ENCODE data around the gene TCIRG1. TPM values are rescaled to one million over a fixed set of nuclear protein-coding genes. Genes with fewer than 3 reads are reported as not detected.

The TCIRG1 gene
- total RNA-seq, 1 donor from 2014 or later: 47.2 TPM

GRCh38 chr11:68067991-68068390 lies 29.2 kb downstream of the TCIRG1 start:
- peaks cover 4% of the 10 kb centered on the region for H3K27me3 Mint-ChIP-seq (ENCODE audit: unreplicated experiment)
- H3K9me3 Mint-ChIP-seq (ENCODE audit: unreplicated experiment): peaks cover 8% of the 10 kb centered on the region
- peaks cover 10% of the 10 kb centered on the region for H3K36me3 Mint-ChIP-seq (ENCODE audit: unreplicated experiment)
- no peak for DNase-seq
- no peak for TF ChIP-seq CTCF (IDR thresholded peaks at IDR 0.05; ENCODE audit: partially characterized antibody, unreplicated experiment)
- H3K4me3 Mint-ChIP-seq (ENCODE audit: unreplicated experiment): no peak overlapping the region
- peaks cover 28% of the 10 kb centered on the region for H3K4me1 Mint-ChIP-seq (ENCODE audit: low read depth, unreplicated experiment)
- H3K27ac Mint-ChIP-seq (ENCODE audit: unreplicated experiment): no peak overlapping the region

- DNase-seq: no peak
- peaks cover 2% of the 10 kb centered on the region for H3K9me3 Mint-ChIP-seq (ENCODE audit: unreplicated experiment)
- peaks cover 4% of the 10 kb centered on the region for H3K27me3 Mint-ChIP-seq (ENCODE audit: unreplicated experiment)
- H3K36me3 Mint-ChIP-seq (ENCODE audit: unreplicated experiment): peaks cover 10% of the 10 kb centered on the region
- no peak overlapping the region for H3K4me3 Mint-ChIP-seq (ENCODE audit: unreplicated experiment)
- peaks cover 20% of the 10 kb centered on the region for H3K4me1 Mint-ChIP-seq (ENCODE audit: low read depth, unreplicated experiment)
- no peak for TF ChIP-seq CTCF (IDR thresholded peaks at IDR 0.05; ENCODE audit: partially characterized antibody, unreplicated experiment)
- H3K27ac Mint-ChIP-seq (ENCODE audit: unreplicated experiment): no peak overlapping the region
These were observed 32.6 kb downstream of the TCIRG1 start for GRCh38 chr11:68071281-68072048.

GRCh38 chr11:68074584-68075352 lies 35.9 kb downstream of the TCIRG1 start:
- H3K4me1 Mint-ChIP-seq (ENCODE audit: low read depth, unreplicated experiment): peaks cover 16% of the 10 kb centered on the region
- peaks cover 2% of the 10 kb centered on the region for H3K9me3 Mint-ChIP-seq (ENCODE audit: unreplicated experiment)
- DNase-seq: no peak
- no peak overlapping the region for H3K27ac Mint-ChIP-seq (ENCODE audit: unreplicated experiment)
- H3K4me3 Mint-ChIP-seq (ENCODE audit: unreplicated experiment): no peak overlapping the region
- no peak for TF ChIP-seq CTCF (IDR thresholded peaks at IDR 0.05; ENCODE audit: partially characterized antibody, unreplicated experiment)
- peaks cover 4% of the 10 kb centered on the region for H3K27me3 Mint-ChIP-seq (ENCODE audit: unreplicated experiment)
- H3K36me3 Mint-ChIP-seq (ENCODE audit: unreplicated experiment): peaks cover 3% of the 10 kb centered on the region

GRCh38 chr11:68076371-68077042 lies 37.7 kb downstream of the TCIRG1 start:
- H3K27ac Mint-ChIP-seq (ENCODE audit: unreplicated experiment): no peak overlapping the region
- peaks cover 16% of the 10 kb centered on the region for H3K4me1 Mint-ChIP-seq (ENCODE audit: low read depth, unreplicated experiment)
- no peak for DNase-seq
- H3K36me3 Mint-ChIP-seq (ENCODE audit: unreplicated experiment): peaks cover 4% of the 10 kb centered on the region
- no peak overlapping the region for H3K4me3 Mint-ChIP-seq (ENCODE audit: unreplicated experiment)
- TF ChIP-seq CTCF (IDR thresholded peaks at IDR 0.05; ENCODE audit: partially characterized antibody, unreplicated experiment): no peak
- H3K27me3 Mint-ChIP-seq (ENCODE audit: unreplicated experiment): peaks cover 4% of the 10 kb centered on the region
- H3K9me3 Mint-ChIP-seq (ENCODE audit: unreplicated experiment): peaks cover 2% of the 10 kb centered on the region

Measured in glutamatergic neuron (in vitro differentiated cells).